GM23248 (cell line): ENCODE measurements around the gene LATS2. TPM values are rescaled to one million over a fixed set of nuclear protein-coding genes. Genes with fewer than 3 reads are reported as not detected.

ENCODE experiments used
- DNase-seq: peaks from one replicate; pipeline ENCODE4 v3.0.0-alpha.2; 2015
- H2AFZ ChIP-seq: fragments of 200-600 bp; sonication (generic); 2 replicates; pipeline ENCODE4 v1.6.1; 2016; ENCODE audit warnings: antibody characterized with exemption
- H3F3A ChIP-seq: fragments of 200-600 bp; sonication (generic); 2 replicates; pipeline ENCODE4 v1.6.1; 2016; ENCODE audit warnings: mild to moderate bottlenecking, antibody characterized with exemption, mixed run types; ENCODE audit not compliant: insufficient read depth
- H3K27ac ChIP-seq: fragments of 200-600 bp; sonication (generic); 2 replicates; pipeline ENCODE4 v1.5.1; 2016; ENCODE audit warnings: mild to moderate bottlenecking
- H3K27me3 ChIP-seq: fragments of 200-600 bp; sonication (generic); replicated peaks from 2 replicates; pipeline ENCODE4 v1.6.1; 2016; ENCODE audit warnings: mild to moderate bottlenecking; ENCODE audit not compliant: insufficient read depth
- H3K36me3 ChIP-seq: fragments of 200-600 bp; sonication (generic); 2 replicates; pipeline ENCODE4 v1.6.1; 2016; ENCODE audit warnings: low read depth, mild to moderate bottlenecking
- H3K4me1 ChIP-seq: fragments of 200-600 bp; sonication (generic); 2 replicates; pipeline ENCODE4 v1.6.1; 2016; ENCODE audit warnings: mild to moderate bottlenecking; ENCODE audit not compliant: insufficient read depth
- H3K4me2 ChIP-seq: fragments of 200-600 bp; sonication (generic); one replicate; pipeline ENCODE4 v1.6.1; 2016; ENCODE audit warnings: mild to moderate bottlenecking; ENCODE audit not compliant: unreplicated experiment
- H3K4me3 ChIP-seq: fragments of 200-600 bp; sonication (generic); 2 replicates; pipeline ENCODE4 v1.5.1; 2016; ENCODE audit warnings: mild to moderate bottlenecking
- H3K79me2 ChIP-seq: fragments of 200-600 bp; sonication (generic); 2 replicates; pipeline ENCODE4 v1.6.1; 2016; ENCODE audit warnings: mild to moderate bottlenecking; ENCODE audit not compliant: insufficient read depth
- H3K9ac ChIP-seq: fragments of 200-600 bp; sonication (generic); 2 replicates; pipeline ENCODE4 v1.6.1; 2016; ENCODE audit warnings: mild to moderate bottlenecking
- H3K9me2 ChIP-seq: fragments of 200-600 bp; sonication (generic); 2 replicates; pipeline ENCODE4 v1.6.1; 2016; ENCODE audit warnings: mixed run types, mild to moderate bottlenecking, moderate library complexity; ENCODE audit not compliant: insufficient read depth
- H3K9me3 ChIP-seq: fragments of 200-600 bp; sonication (generic); one replicate; pipeline ENCODE4 v1.6.1; 2017; ENCODE audit warnings: low read depth
- H4K20me1 ChIP-seq: fragments of 200-600 bp; sonication (generic); 2 replicates; pipeline ENCODE4 v1.6.0; 2016; ENCODE audit not compliant: insufficient read depth
- EZH2 ChIP-seq: fragments of 200-600 bp; sonication (generic); IDR thresholded peaks from 2 replicates; pipeline ENCODE4 v1.6.1; 2018; ENCODE audit warnings: antibody characterized with exemption, mild to moderate bottlenecking; ENCODE audit not compliant: insufficient read depth, poor library complexity, severe bottlenecking
- EZH2phosphoT487 ChIP-seq: fragments of 200-600 bp; sonication (generic); IDR thresholded peaks from 2 replicates; pipeline ENCODE4 v1.6.1; 2018; ENCODE audit warnings: antibody characterized with exemption, moderate library complexity, mild to moderate bottlenecking, low read depth; ENCODE audit not compliant: insufficient read depth
- WGBS, 2 experiments: methylation state at CpG; one replicate each; pipeline ENCODE4 v1.1.6; 2015 to 2017; ENCODE audit warnings: low lambda C conversion rate in 2 of 2, low coverage in 1 of 2; ENCODE audit errors: missing lambda C conversion rate in 2 of 2; 5-methylcytosine and 5-hydroxymethylcytosine counted together
- in situ Hi-C: fragments of 300-500 bp; cut with MboI; formaldehyde crosslinking; loops from 2 replicates; pipeline ENCODE4 v1.15.0; 2020
- polyA plus RNA-seq: library from polyadenylated mRNA; unstranded; fragments of >200 nt; fragmentation: Nextera tagmentation; extraction: Ambion mirVana; gene quantifications from 2 replicates; pipeline ENCODE4 v1.2.1, GENCODE V29; 2016
- total RNA-seq: library from RNA; depleted of rRNA; stranded (reverse); fragments of >200 nt; shearing (Covaris generic); gene quantifications from 2 replicates; pipeline ENCODE4 v1.2.3, GENCODE V29; 2014

The LATS2 gene
- total and polyA plus RNA-seq, 2 experiments from 2014 or later, result 11.8 to 23.0 TPM

GRCh38 chr13:20977394-20977793 is 84.0 kb downstream of the LATS2 start:
- no peaks in the 10 kb centered on the region for H3K9me2 ChIP-seq
- no peaks in the 10 kb centered on the region for H3K27me3 ChIP-seq
- peaks cover 31% of the 10 kb centered on the region; the same call in 1 of the 2 replicates for H3F3A ChIP-seq
- in situ Hi-C loops, result no loop called here
- no peak overlapping the region for H3K9ac ChIP-seq
- WGBS, 2 experiments, result 94 to 100% methylated on average over 2 of the region's 2 CpGs
- no peak overlapping the region for H3K4me3 ChIP-seq
- no peaks in the 10 kb centered on the region for H4K20me1 ChIP-seq
- peaks cover 94% of the 10 kb centered on the region for H3K79me2 ChIP-seq
- no peaks in the 10 kb centered on the region for H3K4me1 ChIP-seq
- H3K9me3 ChIP-seq, result no peaks in the 10 kb centered on the region
- no peak overlapping the region for H3K27ac ChIP-seq
- TF ChIP-seq EZH2phosphoT487, result no peak
- TF ChIP-seq EZH2, result no peak
- no peak overlapping the region for H3K4me2 ChIP-seq
- peaks cover 88% of the 10 kb centered on the region for H3K36me3 ChIP-seq
- DNase-seq, result no peak
- H2AFZ ChIP-seq, result no peak overlapping the region

- TF ChIP-seq EZH2, result no peak
- no peak for TF ChIP-seq EZH2phosphoT487
- WGBS, 2 experiments, result 93 to 95% methylated on average over 20 of the region's 20 CpGs
- H3K27ac ChIP-seq, result no peak overlapping the region
- no peak overlapping the region for H2AFZ ChIP-seq
- H4K20me1 ChIP-seq, result no peaks in the 10 kb centered on the region
- in situ Hi-C loops, result no loop called here
- DNase-seq, result peak; percentile 23
- peaks cover 66% of the 10 kb centered on the region for H3K36me3 ChIP-seq
- H3K4me3 ChIP-seq, result no peak overlapping the region
- no peaks in the 10 kb centered on the region for H3K4me1 ChIP-seq
- peaks cover 45% of the 10 kb centered on the region for H3F3A ChIP-seq
- no peaks in the 10 kb centered on the region for H3K9me2 ChIP-seq
- H3K27me3 ChIP-seq, result no peaks in the 10 kb centered on the region
- no peaks in the 10 kb centered on the region for H3K9me3 ChIP-seq
- no peak overlapping the region for H3K9ac ChIP-seq
- no peak overlapping the region for H3K4me2 ChIP-seq
- H3K79me2 ChIP-seq, result peaks cover 77% of the 10 kb centered on the region
Observed at GRCh38 chr13:20974981-20975585, 86.3 kb downstream of the LATS2 start.

- DNase-seq, result no peak
- 86 to 91% methylated on average over 8 of the region's 8 CpGs for WGBS, 2 experiments
- Histone ChIP-seq H3K36me3 (peaks cover 56% of the 10 kb centered on the region), H3K4me2 (no peak overlapping the region), H3K9ac (no peak overlapping the region), H3K27me3 (no peaks in the 10 kb centered on the region), H3K27ac (no peak overlapping the region), H3K9me2 (no peaks in the 10 kb centered on the region), H3K4me3 (no peak overlapping the region), H3K79me2 (peaks cover 66% of the 10 kb centered on the region), H3K4me1 (no peaks in the 10 kb centered on the region), H3K9me3 (no peaks in the 10 kb centered on the region), H4K20me1 (no peaks in the 10 kb centered on the region), H2AFZ (no peak overlapping the region), H3F3A (peaks cover 53% of the 10 kb centered on the region)
- in situ Hi-C loops, result no loop called here
- TF ChIP-seq EZH2, result no peak
- no peak for TF ChIP-seq EZH2phosphoT487
Observed at GRCh38 chr13:20973886-20974425, 87.4 kb downstream of the LATS2 start.

GRCh38 chr13:20972731-20973130 is 88.7 kb downstream of the LATS2 start:
- Histone ChIP-seq H3K4me2 (no peak overlapping the region), H3K4me3 (no peak overlapping the region), H3K79me2 (peaks cover 54% of the 10 kb centered on the region), H3K9me2 (no peaks in the 10 kb centered on the region), H3K27me3 (no peaks in the 10 kb centered on the region), H3K4me1 (no peaks in the 10 kb centered on the region), H2AFZ (no peak overlapping the region), H3K9me3 (no peaks in the 10 kb centered on the region), H3K27ac (no peak overlapping the region), H3K36me3 (peaks cover 47% of the 10 kb centered on the region), H3K9ac (no peak overlapping the region), H3F3A (peaks cover 58% of the 10 kb centered on the region), H4K20me1 (no peaks in the 10 kb centered on the region)
- TF ChIP-seq EZH2, result no peak
- TF ChIP-seq EZH2phosphoT487, result no peak
- 97 to 99% methylated on average over 2 of the region's 2 CpGs for WGBS, 2 experiments
- no peak for DNase-seq
- in situ Hi-C loops, result no loop called here
